IMR-90 (cell line): ENCODE data around the gene ITCH.

ENCODE experiments used
- BHLHE40 ChIP-seq: fragments of 150-350 bp; IDR thresholded peaks from 2 replicates; pipeline ENCODE4 v1.6.1; 2016; ENCODE audit warnings: mild to moderate bottlenecking, low read depth, low read length
- FOS ChIP-seq: fragments of 150-350 bp; IDR thresholded peaks from 2 replicates; pipeline ENCODE4 v1.6.1; 2016; ENCODE audit warnings: low read depth, low read length
- MXI1 ChIP-seq: IDR thresholded peaks from 2 replicates; pipeline ENCODE4 v1.6.1; 2012; ENCODE audit warnings: low read depth, mild to moderate bottlenecking, low read length, moderate library complexity, borderline replicate concordance
- POLR2A ChIP-seq: IDR thresholded peaks from 2 replicates; pipeline ENCODE4 v1.6.1; 2012; ENCODE audit warnings: mild to moderate bottlenecking, low read depth, low read length
- RFX5 ChIP-seq: IDR thresholded peaks from 2 replicates; pipeline ENCODE4 v1.8.0; 2012; ENCODE audit warnings: low read depth, mild to moderate bottlenecking, low read length, moderate library complexity
- USF2 ChIP-seq: fragments of 150-350 bp; IDR thresholded peaks from 2 replicates; pipeline ENCODE4 v1.6.1; 2017; ENCODE audit warnings: mild to moderate bottlenecking, antibody characterized with exemption, low read length, low read depth
- TF ChIP-seq, protein P1 (sequence below): conservative IDR thresholded peaks from 2 replicates; pipeline ENCODE4 v1.5.1; 2012; ENCODE audit warnings: mild to moderate bottlenecking, low read depth, low read length, improper control_type of control experiment

DNA sequence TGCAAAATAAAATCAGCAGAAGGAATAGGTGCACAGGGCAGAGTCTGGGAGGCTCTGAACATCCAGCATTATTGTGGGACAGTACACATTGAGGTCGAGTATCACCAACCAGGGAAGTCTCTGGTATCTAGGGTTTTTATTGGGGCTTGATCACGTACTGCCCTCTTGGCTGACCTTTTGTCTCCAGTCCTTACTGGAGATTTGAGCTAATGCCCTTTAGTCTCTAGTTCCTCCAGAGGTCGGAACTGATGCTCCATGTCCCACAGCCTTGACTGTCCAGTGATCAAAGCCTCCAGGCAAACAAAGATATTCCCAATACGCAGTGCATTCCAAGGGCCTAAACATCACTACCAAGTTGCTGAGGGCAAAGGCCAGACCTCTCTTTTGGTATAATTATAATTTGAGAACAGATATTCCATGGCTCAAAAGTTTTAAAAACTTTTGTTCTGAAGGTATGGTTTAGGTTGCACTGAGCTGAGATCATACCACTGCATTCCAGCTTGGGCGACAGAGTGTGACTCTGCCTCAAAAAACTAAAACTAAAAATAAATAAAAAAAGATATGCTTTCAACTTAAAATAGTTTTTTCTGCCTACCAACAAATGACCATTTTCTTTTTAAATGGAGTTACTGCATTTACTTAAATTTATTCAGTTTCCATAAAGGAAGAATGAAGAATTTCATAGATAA, 96.3 kb downstream of the ITCH start:
- TF ChIP-seq, protein P1, sequence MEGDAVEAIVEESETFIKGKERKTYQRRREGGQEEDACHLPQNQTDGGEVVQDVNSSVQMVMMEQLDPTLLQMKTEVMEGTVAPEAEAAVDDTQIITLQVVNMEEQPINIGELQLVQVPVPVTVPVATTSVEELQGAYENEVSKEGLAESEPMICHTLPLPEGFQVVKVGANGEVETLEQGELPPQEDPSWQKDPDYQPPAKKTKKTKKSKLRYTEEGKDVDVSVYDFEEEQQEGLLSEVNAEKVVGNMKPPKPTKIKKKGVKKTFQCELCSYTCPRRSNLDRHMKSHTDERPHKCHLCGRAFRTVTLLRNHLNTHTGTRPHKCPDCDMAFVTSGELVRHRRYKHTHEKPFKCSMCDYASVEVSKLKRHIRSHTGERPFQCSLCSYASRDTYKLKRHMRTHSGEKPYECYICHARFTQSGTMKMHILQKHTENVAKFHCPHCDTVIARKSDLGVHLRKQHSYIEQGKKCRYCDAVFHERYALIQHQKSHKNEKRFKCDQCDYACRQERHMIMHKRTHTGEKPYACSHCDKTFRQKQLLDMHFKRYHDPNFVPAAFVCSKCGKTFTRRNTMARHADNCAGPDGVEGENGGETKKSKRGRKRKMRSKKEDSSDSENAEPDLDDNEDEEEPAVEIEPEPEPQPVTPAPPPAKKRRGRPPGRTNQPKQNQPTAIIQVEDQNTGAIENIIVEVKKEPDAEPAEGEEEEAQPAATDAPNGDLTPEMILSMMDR = no peak
- TF ChIP-seq FOS (no peak), RFX5 (peak; percentile 90), MXI1 (no peak), USF2 (no peak), BHLHE40 (no peak), POLR2A (no peak)
